Measurements from ENCODE around the gene RBM33. TPM values are rescaled to one million over a fixed set of nuclear protein-coding genes. Genes with fewer than 3 reads are reported as not detected.

The RBM33 gene
- total RNA-seq, 1 donor from 2014 or later: 67.2 TPM

GRCh38 chr7:155755026-155755425 is 110.6 kb downstream of the RBM33 start:
- Mint-ChIP-seq H3K36me3 (peaks cover 34% of the 10 kb centered on the region), H3K4me1 (ENCODE audit: unreplicated experiment) (peaks cover 34% of the 10 kb centered on the region), H3K9me3 (no peaks in the 10 kb centered on the region), H3K4me3 (no peak overlapping the region), H3K27ac (peak overlapping the region; percentile 76), H3K27me3 (no peaks in the 10 kb centered on the region)
- DNase-seq (ENCODE audit: extremely low spot score, unreplicated experiment): no peak
- TF ChIP-seq CTCF (conservative IDR thresholded peaks at IDR 0.05): no peak

GRCh38 chr7:155756322-155756721 is 111.9 kb downstream of the RBM33 start:
- H3K4me3 Mint-ChIP-seq: no peak overlapping the region
- H3K9me3 Mint-ChIP-seq: no peaks in the 10 kb centered on the region
- peaks cover 44% of the 10 kb centered on the region for H3K36me3 Mint-ChIP-seq
- no peak for DNase-seq (ENCODE audit: extremely low spot score, unreplicated experiment)
- no peak overlapping the region for H3K27ac Mint-ChIP-seq
- H3K27me3 Mint-ChIP-seq: no peaks in the 10 kb centered on the region
- H3K4me1 Mint-ChIP-seq (ENCODE audit: unreplicated experiment): peaks cover 33% of the 10 kb centered on the region
- TF ChIP-seq CTCF (conservative IDR thresholded peaks at IDR 0.05): no peak

- TF ChIP-seq CTCF (conservative IDR thresholded peaks at IDR 0.05): no peak
- H3K9me3 Mint-ChIP-seq: no peaks in the 10 kb centered on the region
- no peaks in the 10 kb centered on the region for H3K27me3 Mint-ChIP-seq
- H3K4me3 Mint-ChIP-seq: no peak overlapping the region
- no peak overlapping the region for H3K27ac Mint-ChIP-seq
- no peak for DNase-seq (ENCODE audit: extremely low spot score, unreplicated experiment)
- H3K36me3 Mint-ChIP-seq: peaks cover 43% of the 10 kb centered on the region
- peaks cover 35% of the 10 kb centered on the region for H3K4me1 Mint-ChIP-seq (ENCODE audit: unreplicated experiment)
These were observed 113.9 kb downstream of the RBM33 start for GRCh38 chr7:155758348-155758747.

- H3K9me3 Mint-ChIP-seq: no peaks in the 10 kb centered on the region
- H3K4me1 Mint-ChIP-seq (ENCODE audit: unreplicated experiment): peaks cover 21% of the 10 kb centered on the region
- peaks cover 42% of the 10 kb centered on the region for H3K36me3 Mint-ChIP-seq
- no peak overlapping the region for H3K27ac Mint-ChIP-seq
- no peaks in the 10 kb centered on the region for H3K27me3 Mint-ChIP-seq
- H3K4me3 Mint-ChIP-seq: no peak overlapping the region
- no peak for DNase-seq (ENCODE audit: extremely low spot score, unreplicated experiment)
- TF ChIP-seq CTCF (conservative IDR thresholded peaks at IDR 0.05): no peak
These were observed 115.4 kb downstream of the RBM33 start for GRCh38 chr7:155759740-155760430.

GRCh38 chr7:155761162-155761561 is 116.7 kb downstream of the RBM33 start:
- no peaks in the 10 kb centered on the region for H3K9me3 Mint-ChIP-seq
- DNase-seq (ENCODE audit: extremely low spot score, unreplicated experiment): no peak
- H3K27me3 Mint-ChIP-seq: no peaks in the 10 kb centered on the region
- H3K27ac Mint-ChIP-seq: no peak overlapping the region
- H3K4me3 Mint-ChIP-seq: no peak overlapping the region
- H3K36me3 Mint-ChIP-seq: peaks cover 41% of the 10 kb centered on the region
- peaks cover 15% of the 10 kb centered on the region for H3K4me1 Mint-ChIP-seq (ENCODE audit: unreplicated experiment)
- no peak for TF ChIP-seq CTCF (conservative IDR thresholded peaks at IDR 0.05)

All from type B pancreatic cell (in vitro differentiated cells).